H9 (cell line): ENCODE data around the gene CDC42EP5. TPM values are rescaled to one million over a fixed set of nuclear protein-coding genes. Genes with fewer than 3 reads are reported as not detected.

Experiments
- DNase-seq: peaks from one replicate; pipeline ENCODE4 v3.0.0-alpha.2; 2017
- H2AFZ ChIP-seq: one replicate; pipeline ENCODE4 v1.6.1; 2013; ENCODE audit warnings: mild to moderate bottlenecking, low read length, control low read depth, moderate library complexity
- H2AK5ac ChIP-seq: 2 replicates; pipeline ENCODE4 v1.6.1; 2013; ENCODE audit warnings: low read length, control low read depth, mixed read lengths; ENCODE audit not compliant: insufficient read length
- H2BK120ac ChIP-seq: one replicate; pipeline ENCODE4 v1.6.1; 2013; ENCODE audit warnings: low read depth, mild to moderate bottlenecking, low read length, control low read depth, inconsistent platforms; ENCODE audit not compliant: poor library complexity, severe bottlenecking
- H2BK12ac ChIP-seq: 2 replicates; pipeline ENCODE4 v1.6.1; 2013; ENCODE audit warnings: low read length, control low read depth, mixed read lengths, low read depth; ENCODE audit not compliant: insufficient read length
- H2BK15ac ChIP-seq: 2 replicates; pipeline ENCODE4 v1.6.1; 2013; ENCODE audit warnings: low read depth, low read length, control low read depth
- H2BK20ac ChIP-seq: one replicate; pipeline ENCODE4 v1.6.1; 2013; ENCODE audit warnings: low read depth, mild to moderate bottlenecking, low read length, control low read depth, inconsistent platforms; ENCODE audit not compliant: poor library complexity, severe bottlenecking
- H2BK5ac ChIP-seq: 2 replicates; pipeline ENCODE4 v1.6.1; 2013; ENCODE audit warnings: low read length, control low read depth, mixed read lengths; ENCODE audit not compliant: insufficient read length
- H3K14ac ChIP-seq: 2 replicates; pipeline ENCODE4 v1.6.1; 2013; ENCODE audit warnings: low read length, control low read depth; ENCODE audit not compliant: insufficient read depth
- H3K18ac ChIP-seq: 2 replicates; pipeline ENCODE4 v1.6.1; 2013; ENCODE audit warnings: low read depth, mild to moderate bottlenecking, mixed read lengths, low read length, control low read depth; ENCODE audit not compliant: insufficient read length
- H3K23ac ChIP-seq: 2 replicates; pipeline ENCODE4 v1.6.1; 2013; ENCODE audit warnings: low read length, control low read depth, mixed read lengths, low read depth; ENCODE audit not compliant: insufficient read length
- H3K23me2 ChIP-seq: 2 replicates; pipeline ENCODE4 v1.6.1; 2013; ENCODE audit warnings: low read depth, mild to moderate bottlenecking, mixed read lengths, low read length, control low read depth; ENCODE audit not compliant: insufficient read length, poor library complexity, severe bottlenecking
- H3K27ac ChIP-seq: 2 replicates; pipeline ENCODE4 v1.5.1; 2013; ENCODE audit warnings: low read length, control low read depth, mixed read lengths, low read depth; ENCODE audit not compliant: insufficient read length
- H3K27me3 ChIP-seq: 2 replicates; pipeline ENCODE4 v1.6.1; 2013; ENCODE audit warnings: low read length, control low read depth, inconsistent platforms; ENCODE audit not compliant: insufficient read depth
- H3K4ac ChIP-seq: 2 replicates; pipeline ENCODE4 v1.6.1; 2013; ENCODE audit warnings: low read depth, mild to moderate bottlenecking, control low read depth, inconsistent platforms, low read length, moderate library complexity
- H3K4me1 ChIP-seq: 2 replicates; pipeline ENCODE4 v1.6.1; 2013; ENCODE audit warnings: low read length, control low read depth, inconsistent platforms; ENCODE audit not compliant: insufficient read depth
- H3K4me2 ChIP-seq: 2 replicates; pipeline ENCODE4 v1.6.1; 2013; ENCODE audit warnings: low read length, control low read depth, mixed read lengths; ENCODE audit not compliant: insufficient read length, insufficient read depth
- H3K56ac ChIP-seq: 2 replicates; pipeline ENCODE4 v1.6.1; 2013; ENCODE audit warnings: low read depth, mild to moderate bottlenecking, mixed read lengths, low read length, control low read depth; ENCODE audit not compliant: insufficient read length
- H3K79me1 ChIP-seq: 2 replicates; pipeline ENCODE4 v1.6.1; 2013; ENCODE audit warnings: low read depth, mild to moderate bottlenecking, moderate library complexity, low read length, control low read depth, inconsistent platforms; ENCODE audit not compliant: insufficient read depth, poor library complexity, severe bottlenecking
- H3K79me2 ChIP-seq: 2 replicates; pipeline ENCODE4 v1.6.1; 2013; ENCODE audit warnings: low read length, control low read depth, inconsistent platforms; ENCODE audit not compliant: insufficient read depth
- H3K9ac ChIP-seq: 2 replicates; pipeline ENCODE4 v1.6.1; 2013; ENCODE audit warnings: low read length, control low read depth, mixed read lengths; ENCODE audit not compliant: insufficient read length; ENCODE audit errors: extremely low read depth
- H3K9me3 ChIP-seq: one replicate; pipeline ENCODE4 v1.6.1; 2013; ENCODE audit warnings: low read depth, low read length, inconsistent platforms; ENCODE audit not compliant: control insufficient read depth
- H3T11ph ChIP-seq: one replicate; pipeline ENCODE4 v1.6.1; 2013; ENCODE audit warnings: mild to moderate bottlenecking, low read length, control low read depth, inconsistent platforms
- H4K20me1 ChIP-seq: one replicate; pipeline ENCODE4 v1.6.1; 2013; ENCODE audit not compliant: control insufficient read depth, insufficient read length, insufficient read depth
- H4K5ac ChIP-seq: 2 replicates; pipeline ENCODE4 v1.6.1; 2013; ENCODE audit warnings: low read depth, mild to moderate bottlenecking, mixed read lengths, low read length, control low read depth; ENCODE audit not compliant: insufficient read length
- H4K8ac ChIP-seq: replicated peaks from 2 replicates; pipeline ENCODE4 v1.6.1; 2013; ENCODE audit warnings: low read length, control low read depth, mixed read lengths, low read depth; ENCODE audit not compliant: insufficient read length
- H4K91ac ChIP-seq: 2 replicates; pipeline ENCODE4 v1.6.1; 2013; ENCODE audit warnings: low read depth, mild to moderate bottlenecking, moderate library complexity, mixed read lengths, low read length, control low read depth; ENCODE audit not compliant: insufficient read length
- H3K27ac Mint-ChIP-seq, 3 experiments: 2 replicates in 2 of 3; 3 replicates in 1 of 3; pipeline ENCODE4 v1.8.0; 2020 to 2021; ENCODE audit warnings: mixed read lengths in 3 of 3, mild to moderate bottlenecking in 1 of 3, moderate library complexity in 1 of 3
- H3K27me3 Mint-ChIP-seq: 2 replicates; pipeline ENCODE4 v1.8.0; 2021; ENCODE audit warnings: low read depth, mild to moderate bottlenecking, moderate library complexity, mixed read lengths
- H3K36me3 Mint-ChIP-seq, 3 experiments: 2 replicates in 2 of 3; 3 replicates in 1 of 3; pipeline ENCODE4 v1.8.0; 2020 to 2021; ENCODE audit warnings: low read depth in 3 of 3, mixed read lengths in 3 of 3; ENCODE audit not compliant: insufficient read depth in 1 of 3
- H3K4me1 Mint-ChIP-seq, 2 experiments: 2 replicates each; pipeline ENCODE4 v1.8.0; 2020; ENCODE audit warnings: mixed read lengths in 2 of 2
- H3K4me3 Mint-ChIP-seq, 2 experiments: 2 replicates in 1 of 2; 3 replicates in 1 of 2; pipeline ENCODE4 v1.8.0; 2020 to 2021; ENCODE audit warnings: mild to moderate bottlenecking in 2 of 2, mixed read lengths in 2 of 2, moderate library complexity in 1 of 2
- H3K9me3 Mint-ChIP-seq, 2 experiments: 2 replicates in 1 of 2; 3 replicates in 1 of 2; pipeline ENCODE4 v1.8.0; 2020; ENCODE audit warnings: mild to moderate bottlenecking in 2 of 2, mixed read lengths in 2 of 2, moderate library complexity in 1 of 2
- WGBS: extraction: QIAGEN DNeasy Blood & Tissue Kit; methylation state at CpG from one replicate; pipeline ENCODE4 v1.1.7; 2013; ENCODE audit warnings: missing lambda C conversion rate, low lambda C conversion rate, mixed read lengths; ENCODE audit not compliant: insufficient read length; ENCODE audit errors: extremely low coverage; 5-methylcytosine and 5-hydroxymethylcytosine counted together
- total RNA-seq: library from RNA; stranded (reverse); gene quantifications from 2 replicates; pipeline ENCODE4 v1.2.1, GENCODE V29; 2021
- TF ChIP-seq, protein P1 (sequence below): fragments of 200-600 bp; sonication (generic); conservative IDR thresholded peaks from 3 replicates; pipeline ENCODE4 v1.8.0; 2021; ENCODE audit warnings: antibody characterized with exemption, mild to moderate bottlenecking

CDC42EP5 gene
- total RNA-seq, 1 experiment from 2014 or later, result 1.6 TPM

DNA sequence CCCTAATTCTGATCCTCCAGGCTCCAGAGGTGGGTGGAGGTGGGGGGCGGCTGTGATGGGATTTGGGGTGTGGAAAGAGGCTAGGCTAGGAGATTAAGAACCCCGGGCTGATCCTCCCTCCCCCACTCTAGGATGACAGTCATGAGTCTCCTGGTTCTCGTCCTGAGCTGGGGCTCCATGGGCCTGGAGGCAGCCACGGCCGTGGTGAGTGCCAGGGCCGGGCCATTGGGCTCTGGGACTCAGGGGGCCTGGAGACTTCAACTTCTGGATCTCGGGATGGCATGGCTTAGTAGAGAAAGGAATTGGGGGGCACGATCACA lies 44.0 kb downstream of the CDC42EP5 start:
- Histone ChIP-seq H3T11ph (no peak overlapping the region), H3K79me2 (no peaks in the 10 kb centered on the region), H3K27me3 (no peaks in the 10 kb centered on the region; the same call in 1 of the 2 replicates), H2AFZ (no peak overlapping the region), H2BK120ac (no peak overlapping the region), H3K79me1 (no peaks in the 10 kb centered on the region), H3K56ac (no peak overlapping the region), H3K9me3 (no peaks in the 10 kb centered on the region), H3K4ac (no peak overlapping the region), H2BK15ac (no peak overlapping the region), H4K5ac (no peak overlapping the region), H2BK12ac (no peak overlapping the region), H4K20me1 (no peaks in the 10 kb centered on the region), H3K9ac (no peak overlapping the region), H2AK5ac (no peak overlapping the region), H4K8ac (no peak overlapping the region), H3K23ac (no peak overlapping the region), H2BK20ac (no peak overlapping the region), H3K23me2 (peaks cover 3% of the 10 kb centered on the region), H2BK5ac (no peak overlapping the region), H4K91ac (no peak overlapping the region), H3K4me1 (no peaks in the 10 kb centered on the region), H3K4me2 (no peak overlapping the region), H3K18ac (no peak overlapping the region), H3K27ac (no peak overlapping the region), H3K14ac (no peak overlapping the region)
- Mint-ChIP-seq H3K4me3 (0 out of 5 replicates have a peak overlapping the region, but pooled peaks of 1 of the 2 experiments have one; percentile 26), H3K36me3 (peaks cover 11 to 43% (median 40%) of the 10 kb centered on the region in 3 experiments; a peak in 6 of 7 replicates), H3K27me3 (peaks cover 74% of the 10 kb centered on the region), H3K27ac (peak overlapping the region in 2 of 3 experiments; percentile 47 to 87; a peak in 3 of 7 replicates), H3K4me1 (peaks cover 22 to 27% of the 10 kb centered on the region in 2 experiments), H3K9me3 (peaks cover 0 to 3% of the 10 kb centered on the region in 2 experiments; a peak in 1 of 5 replicates)
- TF ChIP-seq, protein P1, sequence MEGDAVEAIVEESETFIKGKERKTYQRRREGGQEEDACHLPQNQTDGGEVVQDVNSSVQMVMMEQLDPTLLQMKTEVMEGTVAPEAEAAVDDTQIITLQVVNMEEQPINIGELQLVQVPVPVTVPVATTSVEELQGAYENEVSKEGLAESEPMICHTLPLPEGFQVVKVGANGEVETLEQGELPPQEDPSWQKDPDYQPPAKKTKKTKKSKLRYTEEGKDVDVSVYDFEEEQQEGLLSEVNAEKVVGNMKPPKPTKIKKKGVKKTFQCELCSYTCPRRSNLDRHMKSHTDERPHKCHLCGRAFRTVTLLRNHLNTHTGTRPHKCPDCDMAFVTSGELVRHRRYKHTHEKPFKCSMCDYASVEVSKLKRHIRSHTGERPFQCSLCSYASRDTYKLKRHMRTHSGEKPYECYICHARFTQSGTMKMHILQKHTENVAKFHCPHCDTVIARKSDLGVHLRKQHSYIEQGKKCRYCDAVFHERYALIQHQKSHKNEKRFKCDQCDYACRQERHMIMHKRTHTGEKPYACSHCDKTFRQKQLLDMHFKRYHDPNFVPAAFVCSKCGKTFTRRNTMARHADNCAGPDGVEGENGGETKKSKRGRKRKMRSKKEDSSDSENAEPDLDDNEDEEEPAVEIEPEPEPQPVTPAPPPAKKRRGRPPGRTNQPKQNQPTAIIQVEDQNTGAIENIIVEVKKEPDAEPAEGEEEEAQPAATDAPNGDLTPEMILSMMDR, result no peak
- no peak for DNase-seq
- WGBS, result no CpG with 5 or more reads among the region's 8 CpGs
